WI38 (cell line): ENCODE measurements around the gene SIGLECL1.

Experiments
- H3K4me3 ChIP-seq: 2 replicates; pipeline ENCODE4 v1.5.1; 2011; ENCODE audit warnings: low read depth, mild to moderate bottlenecking, control low read depth, low read length
- CTCF ChIP-seq: IDR thresholded peaks from 2 replicates; pipeline ENCODE4 v1.5.1; 2012; ENCODE audit warnings: low read depth, mild to moderate bottlenecking, control low read depth, low read length

The SIGLECL1 gene

GRCh38 chr19:51297406-51297805 is 46.5 kb downstream of the SIGLECL1 start:
- TF ChIP-seq CTCF = no peak
- H3K4me3 ChIP-seq = no peak overlapping the region

- no peak for TF ChIP-seq CTCF
- no peak overlapping the region for H3K4me3 ChIP-seq
These were observed 50.4 kb downstream of the SIGLECL1 start for GRCh38 chr19:51301266-51301665.

- TF ChIP-seq CTCF = no peak
- no peak overlapping the region for H3K4me3 ChIP-seq
These were observed 54.6 kb downstream of the SIGLECL1 start for GRCh38 chr19:51305479-51305878.

- no peak for TF ChIP-seq CTCF
- H3K4me3 ChIP-seq = no peak within 1 kb of the TSS
These were observed 60.7 kb downstream of the SIGLECL1 start, which contains the start of gene IGLON5 for GRCh38 chr19:51311351-51312257. TSS of gene IGLON5 (plus strand) at chr19:51311644. CDS start at chr19:51311848, 204 bp downstream.

- TF ChIP-seq CTCF = no peak
- H3K4me3 ChIP-seq = no peak overlapping the region
These were observed 65.8 kb downstream of the SIGLECL1 start for GRCh38 chr19:51316688-51317087.

GRCh38 chr19:51317376-51317775 is 66.5 kb downstream of the SIGLECL1 start:
- no peak for TF ChIP-seq CTCF
- H3K4me3 ChIP-seq = no peak overlapping the region

GRCh38 chr19:51317968-51318367 is 67.1 kb downstream of the SIGLECL1 start:
- H3K4me3 ChIP-seq = no peak overlapping the region
- TF ChIP-seq CTCF = no peak
